KMS-11 (cell line): Measurements from ENCODE around the gene MAPRE3.

Experiments
- H2AFZ ChIP-seq: fragments of 200-600 bp; sonication (generic); 2 replicates; pipeline ENCODE4 v1.6.1; 2016; ENCODE audit warnings: antibody characterized with exemption, mixed run types, low read depth
- H3K27ac ChIP-seq: fragments of 200-600 bp; sonication (generic); 2 replicates; pipeline ENCODE4 v1.6.1; 2016; ENCODE audit warnings: mild to moderate bottlenecking, mixed run types
- H3K27me3 ChIP-seq: fragments of 200-600 bp; sonication (generic); 2 replicates; pipeline ENCODE4 v1.6.1; 2017; ENCODE audit warnings: mild to moderate bottlenecking, low read depth, mixed run types, moderate library complexity; ENCODE audit not compliant: insufficient read depth
- H3K36me3 ChIP-seq: fragments of 200-600 bp; sonication (generic); 2 replicates; pipeline ENCODE4 v1.6.1; 2017; ENCODE audit warnings: mild to moderate bottlenecking, mixed run types; ENCODE audit not compliant: insufficient read depth
- H3K4me1 ChIP-seq: fragments of 200-600 bp; sonication (generic); 2 replicates; pipeline ENCODE4 v1.6.1; 2016; ENCODE audit warnings: mild to moderate bottlenecking, low read depth, mixed run types; ENCODE audit not compliant: poor library complexity, severe bottlenecking
- H3K4me2 ChIP-seq: fragments of 200-600 bp; sonication (generic); 2 replicates; pipeline ENCODE4 v1.7.0; 2016; ENCODE audit warnings: mild to moderate bottlenecking, mixed run types
- H3K4me3 ChIP-seq: fragments of 200-600 bp; sonication (generic); IDR thresholded peaks from 2 replicates; pipeline ENCODE4 v1.6.1; 2017; ENCODE audit warnings: low read depth, low read length, mixed read lengths; ENCODE audit not compliant: insufficient read depth
- H3K79me2 ChIP-seq: fragments of 200-600 bp; sonication (generic); 2 replicates; pipeline ENCODE4 v1.6.1; 2016; ENCODE audit warnings: low read depth, mixed run types; ENCODE audit not compliant: insufficient read depth
- H3K9ac ChIP-seq: fragments of 200-600 bp; sonication (generic); 2 replicates; pipeline ENCODE4 v1.6.1; 2016; ENCODE audit warnings: mild to moderate bottlenecking, mixed run types
- H4K20me1 ChIP-seq: fragments of 200-600 bp; sonication (generic); 2 replicates; pipeline ENCODE4 v1.6.1; 2016; ENCODE audit warnings: mild to moderate bottlenecking, mixed run types; ENCODE audit not compliant: insufficient read depth
- TF ChIP-seq, protein P1 (sequence below): fragments of 200-600 bp; sonication (generic); conservative IDR thresholded peaks from 2 replicates; pipeline ENCODE4 v1.6.1; 2017; ENCODE audit warnings: low read depth, mild to moderate bottlenecking, antibody characterized with exemption, low read length, moderate library complexity, mixed read lengths

MAPRE3 gene

DNA sequence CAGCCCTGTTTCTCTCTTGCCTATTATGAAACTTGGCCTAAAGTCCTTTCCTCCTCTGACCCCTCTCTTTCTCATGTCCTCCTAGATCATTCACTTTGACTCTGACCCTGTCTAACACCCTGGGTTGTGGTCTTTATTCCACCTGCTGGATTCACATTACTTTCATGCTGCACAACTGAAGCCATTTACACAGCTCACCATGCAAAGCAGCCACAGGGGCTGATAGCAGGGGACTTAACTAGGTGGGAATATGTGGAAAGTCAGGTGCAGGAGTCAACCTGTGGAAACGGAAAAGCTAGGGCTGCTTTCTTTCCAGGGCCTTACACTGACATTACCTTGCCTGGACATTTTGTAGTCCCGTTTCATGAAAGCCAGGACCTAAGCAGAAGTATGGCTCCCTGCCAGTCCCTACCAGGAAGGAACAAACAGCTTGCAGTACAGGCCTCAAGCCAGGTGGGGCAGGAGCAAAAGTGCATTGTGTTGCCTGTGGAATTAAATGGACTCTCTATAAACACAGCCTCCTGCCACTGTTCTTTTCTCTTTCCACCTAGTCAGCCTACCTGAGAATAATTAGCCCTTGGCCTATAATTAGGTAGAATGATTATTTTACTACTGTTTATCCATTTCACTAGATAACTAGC is 11.8 kb downstream of the MAPRE3 start:
- Histone ChIP-seq H3K36me3 (no peaks in the 10 kb centered on the region), H3K79me2 (no peaks in the 10 kb centered on the region), H2AFZ (no peak overlapping the region), H3K4me1 (peaks cover 11% of the 10 kb centered on the region), H3K4me3 (no peak overlapping the region), H3K27ac (no peak overlapping the region), H4K20me1 (no peaks in the 10 kb centered on the region), H3K9ac (no peak overlapping the region), H3K27me3 (no peaks in the 10 kb centered on the region), H3K4me2 (no peak overlapping the region)
- TF ChIP-seq, protein P1, sequence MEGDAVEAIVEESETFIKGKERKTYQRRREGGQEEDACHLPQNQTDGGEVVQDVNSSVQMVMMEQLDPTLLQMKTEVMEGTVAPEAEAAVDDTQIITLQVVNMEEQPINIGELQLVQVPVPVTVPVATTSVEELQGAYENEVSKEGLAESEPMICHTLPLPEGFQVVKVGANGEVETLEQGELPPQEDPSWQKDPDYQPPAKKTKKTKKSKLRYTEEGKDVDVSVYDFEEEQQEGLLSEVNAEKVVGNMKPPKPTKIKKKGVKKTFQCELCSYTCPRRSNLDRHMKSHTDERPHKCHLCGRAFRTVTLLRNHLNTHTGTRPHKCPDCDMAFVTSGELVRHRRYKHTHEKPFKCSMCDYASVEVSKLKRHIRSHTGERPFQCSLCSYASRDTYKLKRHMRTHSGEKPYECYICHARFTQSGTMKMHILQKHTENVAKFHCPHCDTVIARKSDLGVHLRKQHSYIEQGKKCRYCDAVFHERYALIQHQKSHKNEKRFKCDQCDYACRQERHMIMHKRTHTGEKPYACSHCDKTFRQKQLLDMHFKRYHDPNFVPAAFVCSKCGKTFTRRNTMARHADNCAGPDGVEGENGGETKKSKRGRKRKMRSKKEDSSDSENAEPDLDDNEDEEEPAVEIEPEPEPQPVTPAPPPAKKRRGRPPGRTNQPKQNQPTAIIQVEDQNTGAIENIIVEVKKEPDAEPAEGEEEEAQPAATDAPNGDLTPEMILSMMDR: peak; percentile 32; the same call in 1 of the 2 replicates

DNA sequence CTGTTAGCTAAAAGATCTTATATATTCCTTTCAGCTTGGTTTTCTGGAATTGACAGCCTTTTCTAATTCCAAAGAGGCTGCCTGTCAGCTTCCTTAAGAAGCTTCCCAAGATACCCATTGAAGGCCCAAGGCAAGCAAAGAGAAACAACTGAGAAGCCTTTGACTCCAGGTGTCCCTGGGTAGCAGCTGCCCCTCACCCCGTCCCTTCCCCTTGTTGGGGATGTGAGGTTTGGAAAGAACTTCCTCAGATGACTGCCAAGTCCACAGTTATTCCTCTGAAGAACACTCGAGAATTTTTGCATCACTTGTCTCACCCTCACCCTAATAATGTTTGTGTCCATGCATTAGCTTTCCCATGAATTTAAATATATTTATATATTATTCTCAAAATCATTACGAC is 13.3 kb downstream of the MAPRE3 start:
- Histone ChIP-seq H3K4me2 (no peak overlapping the region), H2AFZ (no peak overlapping the region), H3K27ac (no peak overlapping the region), H3K4me1 (peaks cover 11% of the 10 kb centered on the region), H3K4me3 (no peak overlapping the region), H3K79me2 (no peaks in the 10 kb centered on the region), H4K20me1 (no peaks in the 10 kb centered on the region), H3K9ac (no peak overlapping the region), H3K36me3 (no peaks in the 10 kb centered on the region), H3K27me3 (no peaks in the 10 kb centered on the region)
- TF ChIP-seq, protein P1: no peak

DNA sequence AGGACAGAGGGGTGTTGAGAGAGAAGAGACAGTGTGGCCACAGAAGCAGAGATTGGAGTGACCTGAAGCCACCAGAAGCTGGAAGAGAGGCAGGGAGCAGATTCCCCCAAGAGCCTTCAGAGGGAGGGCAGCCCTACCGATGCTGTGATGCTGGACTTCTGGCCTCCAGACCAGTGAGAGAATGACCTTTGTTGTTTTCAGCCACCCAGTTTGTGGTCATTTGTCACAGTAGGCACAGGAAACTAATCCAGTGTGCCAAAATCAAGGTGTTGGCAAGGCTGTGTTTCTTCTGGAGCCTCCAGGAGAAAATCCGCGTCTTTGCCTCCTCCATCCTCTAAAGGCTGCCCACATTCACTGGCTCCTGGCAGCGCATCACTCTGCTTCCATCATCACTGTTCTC is 15.4 kb downstream of the MAPRE3 start:
- Histone ChIP-seq H3K4me2 (no peak overlapping the region), H3K79me2 (no peaks in the 10 kb centered on the region), H3K36me3 (no peaks in the 10 kb centered on the region), H2AFZ (no peak overlapping the region), H3K9ac (no peak overlapping the region), H3K27ac (no peak overlapping the region), H3K27me3 (no peaks in the 10 kb centered on the region), H4K20me1 (no peaks in the 10 kb centered on the region), H3K4me1 (peaks cover 11% of the 10 kb centered on the region), H3K4me3 (no peak overlapping the region)
- TF ChIP-seq, protein P1: no peak

DNA sequence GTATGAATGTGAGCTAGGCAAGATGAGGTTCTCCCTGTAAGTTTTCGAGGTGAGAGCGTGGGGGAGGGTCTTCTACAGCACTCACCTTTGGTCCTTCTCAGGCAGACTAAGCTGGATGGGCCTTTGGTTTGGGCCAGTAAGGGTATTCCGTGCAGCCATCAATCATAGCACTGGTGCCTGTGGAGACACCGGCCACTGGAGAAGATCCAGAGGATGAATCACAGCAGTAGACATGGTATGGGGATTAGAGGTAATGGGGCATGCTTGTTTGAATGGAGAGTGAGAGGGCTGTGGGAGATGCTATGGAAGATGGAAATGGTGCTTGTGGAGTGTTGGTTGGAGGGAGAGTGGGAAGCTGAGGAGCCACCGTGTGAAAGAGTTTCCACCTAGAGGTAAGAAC is 16.1 kb downstream of the MAPRE3 start:
- no peak overlapping the region for H3K4me2 ChIP-seq
- H3K27ac ChIP-seq: no peak overlapping the region
- no peaks in the 10 kb centered on the region for H3K79me2 ChIP-seq
- no peak overlapping the region for H3K9ac ChIP-seq
- no peaks in the 10 kb centered on the region for H3K27me3 ChIP-seq
- H2AFZ ChIP-seq: no peak overlapping the region
- H3K36me3 ChIP-seq: no peaks in the 10 kb centered on the region
- H3K4me1 ChIP-seq: peaks cover 11% of the 10 kb centered on the region
- H4K20me1 ChIP-seq: no peaks in the 10 kb centered on the region
- TF ChIP-seq, protein P1: no peak
- H3K4me3 ChIP-seq: no peak overlapping the region
